Caco-2 (cell line): Measurements from ENCODE around the gene WDR48. TPM values are rescaled to one million over a fixed set of nuclear protein-coding genes. Genes with fewer than 3 reads are reported as not detected.

Experiments
- BruUV-seq: library from RNA; stranded (reverse); fragments of 400-500 nt; replicated peaks from 2 replicates; lab custom pipeline; 2021; lab: Mats Ljungman, UMichigan
- CTCF ChIA-PET: fragments of 300-600 bp; sonication (Branson Sonifier 250); formaldehyde crosslinking; loops from one replicate; lab custom pipeline; 2022; ENCODE audit warnings: antibody characterized with exemption; lab: Charles Lee
- POLR2A ChIA-PET: fragments of 300-600 bp; sonication (Branson Sonifier 250); formaldehyde crosslinking; loops from one replicate; lab custom pipeline; 2022; ENCODE audit warnings: antibody characterized with exemption; lab: Charles Lee
- DNase-seq, 2 experiments: peaks; one replicate each; pipeline versions ENCODE4 v3.0.0 to v3.0.0-alpha.2; 2020 to 2022
- H3K27me3 ChIP-seq: replicated peaks from 2 replicates; pipeline ENCODE4 v1.6.0; 2011; ENCODE audit warnings: low read length; ENCODE audit not compliant: control insufficient read depth, insufficient read depth
- H3K36me3 ChIP-seq: 2 replicates; pipeline ENCODE4 v1.5.1; 2011; ENCODE audit warnings: low read length; ENCODE audit not compliant: control insufficient read depth, insufficient read depth
- H3K4me1 ChIP-seq: fragments of 250-450 bp; sonication (Bioruptor Pico); 2 replicates; pipeline ENCODE4 v1.5.1; 2020; ENCODE audit warnings: mild to moderate bottlenecking
- H3K4me3 ChIP-seq: 2 replicates; pipeline ENCODE4 v1.5.1; 2011; ENCODE audit warnings: low read depth, mild to moderate bottlenecking, control low read depth, low read length
- H3K9me3 ChIP-seq: fragments of 250-450 bp; sonication (Bioruptor Pico); 2 replicates; pipeline ENCODE4 v1.5.1; 2020; ENCODE audit warnings: mild to moderate bottlenecking, moderate library complexity
- H3K27ac Mint-ChIP-seq: one replicate; pipeline ENCODE4 v1.8.0; 2022; ENCODE audit warnings: mixed read lengths; ENCODE audit not compliant: unreplicated experiment
- H3K27me3 Mint-ChIP-seq: one replicate; pipeline ENCODE4 v1.8.0; 2022; ENCODE audit warnings: mixed read lengths; ENCODE audit not compliant: insufficient read depth, unreplicated experiment
- H3K36me3 Mint-ChIP-seq: one replicate; pipeline ENCODE4 v1.8.0; 2022; ENCODE audit warnings: mild to moderate bottlenecking, mixed read lengths; ENCODE audit not compliant: insufficient read depth, unreplicated experiment
- H3K4me1 Mint-ChIP-seq: one replicate; pipeline ENCODE4 v1.8.0; 2022; ENCODE audit warnings: low read depth, mixed read lengths; ENCODE audit not compliant: unreplicated experiment
- H3K4me3 Mint-ChIP-seq: one replicate; pipeline ENCODE4 v1.8.0; 2022; ENCODE audit warnings: mild to moderate bottlenecking, moderate library complexity, mixed read lengths; ENCODE audit not compliant: unreplicated experiment
- H3K9me3 Mint-ChIP-seq: one replicate; pipeline ENCODE4 v1.8.0; 2022; ENCODE audit warnings: mixed read lengths; ENCODE audit not compliant: unreplicated experiment
- intact Hi-C: fragments of 100-400 bp; cut with micrococcal nuclease; formaldehyde crosslinking; loops from one replicate; pipeline ENCODE4 v1.10.0; 2022; ENCODE audit not compliant: unreplicated experiment
- total RNA-seq: library from RNA; stranded (reverse); gene quantifications from 2 replicates; pipeline ENCODE4 v1.2.3, GENCODE V29; 2022
- TF ChIP-seq, protein P1 (sequence below), 2 experiments: fragments of 200-600 bp in 1 of 2; IDR thresholded peaks; 1 replicate in 1 of 2; 2 replicates in 1 of 2; pipeline versions ENCODE4 v1.5.1 to v1.8.0; 2011 to 2022; ENCODE audit warnings: antibody characterized with exemption in 1 of 2, control low read depth in 1 of 2, inconsistent platforms in 1 of 2, low read depth in 1 of 2, low read length in 1 of 2, mild to moderate bottlenecking in 1 of 2, moderate library complexity in 1 of 2; ENCODE audit not compliant: insufficient read depth in 1 of 2, severe bottlenecking in 1 of 2, unreplicated experiment in 1 of 2

Gene WDR48
- total RNA-seq, 1 experiment from 2014 or later: 27.6 TPM

DNA sequence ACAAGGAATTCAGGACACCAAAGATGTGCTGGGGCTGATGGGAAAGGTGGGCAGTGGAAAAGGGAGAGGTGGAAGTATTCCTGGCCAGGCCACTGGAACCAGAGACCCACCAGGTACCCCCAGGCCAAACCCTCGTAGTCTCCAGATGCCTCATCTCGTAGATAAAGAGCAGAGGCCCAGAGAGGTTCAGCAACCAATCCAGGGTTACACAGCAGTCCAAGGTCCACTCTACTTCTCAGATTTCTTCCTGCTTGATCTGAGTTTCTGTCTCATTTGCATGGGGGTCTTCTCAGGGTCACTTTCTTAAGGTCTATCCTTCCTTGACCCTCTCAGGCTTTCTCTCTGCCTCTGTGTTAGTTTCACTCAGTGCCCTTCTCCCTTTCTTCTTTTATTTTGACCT, 60.7 kb downstream of the WDR48 start:
- peaks cover 9% of the 10 kb centered on the region for H3K4me1 Mint-ChIP-seq
- no peaks in the 10 kb centered on the region for H3K9me3 ChIP-seq
- H3K27me3 Mint-ChIP-seq: no peaks in the 10 kb centered on the region
- no peaks in the 10 kb centered on the region for H3K36me3 ChIP-seq
- H3K4me3 Mint-ChIP-seq: no peak overlapping the region
- no peak overlapping the region for H3K4me3 ChIP-seq
- H3K27ac Mint-ChIP-seq: no peak overlapping the region
- intact Hi-C loops: no loop called here
- BruUV-seq: no TSS peak
- ChIA-PET CTCF (no interaction called here), POLR2A (no interaction called here)
- H3K36me3 Mint-ChIP-seq: peaks cover 3% of the 10 kb centered on the region
- TF ChIP-seq, protein P1, sequence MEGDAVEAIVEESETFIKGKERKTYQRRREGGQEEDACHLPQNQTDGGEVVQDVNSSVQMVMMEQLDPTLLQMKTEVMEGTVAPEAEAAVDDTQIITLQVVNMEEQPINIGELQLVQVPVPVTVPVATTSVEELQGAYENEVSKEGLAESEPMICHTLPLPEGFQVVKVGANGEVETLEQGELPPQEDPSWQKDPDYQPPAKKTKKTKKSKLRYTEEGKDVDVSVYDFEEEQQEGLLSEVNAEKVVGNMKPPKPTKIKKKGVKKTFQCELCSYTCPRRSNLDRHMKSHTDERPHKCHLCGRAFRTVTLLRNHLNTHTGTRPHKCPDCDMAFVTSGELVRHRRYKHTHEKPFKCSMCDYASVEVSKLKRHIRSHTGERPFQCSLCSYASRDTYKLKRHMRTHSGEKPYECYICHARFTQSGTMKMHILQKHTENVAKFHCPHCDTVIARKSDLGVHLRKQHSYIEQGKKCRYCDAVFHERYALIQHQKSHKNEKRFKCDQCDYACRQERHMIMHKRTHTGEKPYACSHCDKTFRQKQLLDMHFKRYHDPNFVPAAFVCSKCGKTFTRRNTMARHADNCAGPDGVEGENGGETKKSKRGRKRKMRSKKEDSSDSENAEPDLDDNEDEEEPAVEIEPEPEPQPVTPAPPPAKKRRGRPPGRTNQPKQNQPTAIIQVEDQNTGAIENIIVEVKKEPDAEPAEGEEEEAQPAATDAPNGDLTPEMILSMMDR (IDR thresholded peaks at IDR 0.05; ENCODE audit: insufficient read depth in 1 of 2, low read depth in 1 of 2, low read length in 1 of 2, severe bottlenecking in 1 of 2, unreplicated experiment in 1 of 2): no peak
- no peaks in the 10 kb centered on the region for H3K4me1 ChIP-seq
- H3K9me3 Mint-ChIP-seq: no peaks in the 10 kb centered on the region
- no peak for DNase-seq
- H3K27me3 ChIP-seq: no peaks in the 10 kb centered on the region

DNA sequence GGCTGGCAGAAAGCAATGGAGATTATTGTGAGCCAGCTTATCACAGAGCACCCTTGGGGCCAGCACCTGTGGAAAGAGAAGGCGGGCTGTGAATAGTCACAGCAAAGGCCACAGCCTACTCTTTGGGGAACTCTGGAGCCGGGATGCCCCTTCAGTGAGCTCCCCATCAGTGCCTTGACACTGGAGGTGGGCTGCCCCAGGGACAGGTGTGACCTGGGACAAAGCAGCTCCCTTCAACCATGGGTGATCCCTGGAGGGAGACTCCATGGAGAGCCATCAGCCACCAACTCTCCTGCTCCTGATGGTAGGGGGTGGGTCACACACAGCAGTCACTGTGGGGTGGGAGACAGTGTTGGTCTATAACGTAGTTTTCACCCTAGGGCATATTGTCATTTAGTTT, 61.5 kb downstream of the WDR48 start:
- H3K4me3 ChIP-seq: no peak overlapping the region
- H3K27me3 Mint-ChIP-seq: no peaks in the 10 kb centered on the region
- H3K4me1 ChIP-seq: no peaks in the 10 kb centered on the region
- H3K4me1 Mint-ChIP-seq: peaks cover 2% of the 10 kb centered on the region
- H3K9me3 ChIP-seq: no peaks in the 10 kb centered on the region
- BruUV-seq: no TSS peak
- H3K4me3 Mint-ChIP-seq: no peak overlapping the region
- H3K27ac Mint-ChIP-seq: no peak overlapping the region
- no peaks in the 10 kb centered on the region for H3K36me3 ChIP-seq
- ChIA-PET CTCF (no interaction called here), POLR2A (interaction anchor here (0.6 kb wide), 1 partner anchor 296 kb away, joined by 4 read pairs; no protein-coding TSS in a partner anchor)
- no peaks in the 10 kb centered on the region for H3K9me3 Mint-ChIP-seq
- TF ChIP-seq, protein P1 (IDR thresholded peaks at IDR 0.05; ENCODE audit: insufficient read depth in 1 of 2, low read depth in 1 of 2, low read length in 1 of 2, severe bottlenecking in 1 of 2, unreplicated experiment in 1 of 2): no peak
- DNase-seq: no peak
- no peaks in the 10 kb centered on the region for H3K27me3 ChIP-seq
- H3K36me3 Mint-ChIP-seq: no peaks in the 10 kb centered on the region
- intact Hi-C loops: no loop called here

DNA sequence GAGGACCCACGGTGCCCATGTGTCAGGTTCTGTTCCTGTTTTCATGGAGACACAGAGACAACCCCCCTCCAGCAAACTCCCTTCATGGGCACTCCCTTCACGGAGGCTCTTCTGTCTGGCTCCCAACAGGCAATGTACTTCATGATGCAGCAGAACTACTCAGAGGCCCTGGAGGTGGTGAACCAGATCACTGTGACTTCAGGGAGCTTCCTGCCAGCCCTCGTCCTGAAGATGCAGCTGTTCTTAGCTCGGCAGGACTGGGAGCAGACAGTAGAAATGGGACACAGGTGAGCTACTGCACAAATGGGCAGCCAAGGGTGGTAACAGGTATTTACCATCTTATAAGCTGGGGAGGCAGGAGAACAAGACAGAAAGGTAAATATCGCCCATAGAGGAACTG, 62.6 kb downstream of the WDR48 start:
- Mint-ChIP-seq H3K27ac (no peak overlapping the region), H3K4me1 (no peaks in the 10 kb centered on the region), H3K36me3 (no peaks in the 10 kb centered on the region), H3K4me3 (no peak overlapping the region), H3K9me3 (no peaks in the 10 kb centered on the region), H3K27me3 (no peaks in the 10 kb centered on the region)
- POLR2A ChIA-PET: no interaction called here
- TF ChIP-seq, protein P1 (IDR thresholded peaks at IDR 0.05; ENCODE audit: insufficient read depth in 1 of 2, low read depth in 1 of 2, low read length in 1 of 2, severe bottlenecking in 1 of 2, unreplicated experiment in 1 of 2): no peak
- no peaks in the 10 kb centered on the region for H3K27me3 ChIP-seq
- H3K9me3 ChIP-seq: no peaks in the 10 kb centered on the region
- no peaks in the 10 kb centered on the region for H3K36me3 ChIP-seq
- no peak for DNase-seq
- CTCF ChIA-PET: interaction anchor here (0.7 kb wide), 1 partner anchor 85 kb away, joined by 3 read pairs; no protein-coding TSS in a partner anchor
- no peak overlapping the region for H3K4me3 ChIP-seq
- no peaks in the 10 kb centered on the region for H3K4me1 ChIP-seq
- no TSS peak for BruUV-seq
- intact Hi-C loops: no loop called here
